ENCODE results near the gene INSIG1. TPM values are rescaled to one million over a fixed set of nuclear protein-coding genes. Genes with fewer than 3 reads are reported as not detected.

The INSIG1 gene
- total and polyA plus RNA-seq, 2 donors (not counting 3 experiments of a cell fraction or from before 2014, with no cell fraction given): 79.3 to 102 TPM

DNA sequence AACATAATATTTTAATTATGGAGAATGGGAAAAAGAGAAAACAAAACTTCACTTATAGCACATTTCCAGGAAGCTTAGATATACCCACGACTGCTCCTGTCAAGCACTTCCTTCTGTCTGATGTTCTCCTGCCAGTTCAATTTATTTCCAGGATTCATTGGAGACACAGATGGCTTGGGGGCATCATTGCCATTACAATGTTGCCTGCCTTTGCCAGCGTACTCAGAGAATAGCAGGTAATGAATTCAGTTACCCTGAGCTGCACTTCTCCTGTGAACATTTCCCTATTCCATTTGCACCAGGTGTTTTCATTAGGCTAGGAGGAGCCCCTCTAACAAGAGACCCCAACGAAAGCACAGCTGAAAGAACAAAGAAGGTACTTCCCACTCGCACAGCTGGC, 33.7 kb downstream of the INSIG1 start:
- no peak for FAIRE-seq
- no peaks in the 10 kb centered on the region for H3K79me2 ChIP-seq (ENCODE audit: control insufficient read depth, insufficient read depth, low read length)
- no peak overlapping the region for H3K4me3 ChIP-seq (replicated peaks in 1 of 3; ENCODE audit: insufficient read depth in 1 of 3, low read depth in 1 of 3, low read length in 3 of 3)
- H4K20me1 ChIP-seq (replicated peaks; ENCODE audit: control insufficient read depth, extremely low read depth, insufficient read depth, low read length): no peaks in the 10 kb centered on the region
- no peaks in the 10 kb centered on the region for H3K4me1 ChIP-seq (ENCODE audit: control insufficient read depth, extremely low read depth, insufficient read depth, low read length)
- TF ChIP-seq POLR2AphosphoS5 (IDR thresholded peaks at IDR 0.05; ENCODE audit: insufficient read depth, low read depth, low read length): no peak
- no peak for TF ChIP-seq GATA2 (IDR thresholded peaks at IDR 0.05; ENCODE audit: insufficient read depth, insufficient read length, low read depth, low read length)
- no peak for TF ChIP-seq MYC (IDR thresholded peaks at IDR 0.05; ENCODE audit: low read depth, low read length)
- TF ChIP-seq FOS (IDR thresholded peaks at IDR 0.05; ENCODE audit: borderline replicate concordance, insufficient read depth, low read length): no peak
- dilution Hi-C loops (cut with MboI; ENCODE audit: extremely low pct_ligation_motif_present, low sequenced_read_pairs) (loop anchor here (25.0 kb wide), 1 partner anchor 144 kb away; no protein-coding TSS in a partner anchor), intact Hi-C loops (cut with micrococcal nuclease) (no loop called here)
- POLR2A ChIA-PET: no interaction called here
- peaks cover 0 to 2% of the 10 kb centered on the region in 2 experiments for H3K27me3 ChIP-seq (ENCODE audit: control insufficient read depth in 2 of 2, insufficient read depth in 2 of 2, low read length in 2 of 2)
- H3K4me2 ChIP-seq (ENCODE audit: insufficient read depth, low read length): no peak overlapping the region
- DNase-seq (ENCODE audit: low read depth, low spot score): no peak
- H3K9ac ChIP-seq (replicated peaks; ENCODE audit: extremely low read depth, insufficient read depth, low read length): no peak overlapping the region
- no peaks in the 10 kb centered on the region for H3K9me3 ChIP-seq (replicated peaks; ENCODE audit: control insufficient read depth, insufficient read depth, low read length)
- BruUV-seq (replicated peaks): no TSS peak
- no peak overlapping the region for H2AFZ ChIP-seq (ENCODE audit: low read depth, low read length)
- CTCF ChIA-PET: no interaction called here
- no peak overlapping the region for H3K27ac ChIP-seq (ENCODE audit: insufficient read depth, low read depth, low read length)
- H3K36me3 ChIP-seq (ENCODE audit: control insufficient read depth in 2 of 2, extremely low read depth in 1 of 2, insufficient read depth in 2 of 2, low read length in 2 of 2): no peaks in the 10 kb centered on the region
- no peaks in the 10 kb centered on the region for H3K9me1 ChIP-seq (replicated peaks; ENCODE audit: control insufficient read depth, extremely low read depth, insufficient read depth, low read length)

DNA sequence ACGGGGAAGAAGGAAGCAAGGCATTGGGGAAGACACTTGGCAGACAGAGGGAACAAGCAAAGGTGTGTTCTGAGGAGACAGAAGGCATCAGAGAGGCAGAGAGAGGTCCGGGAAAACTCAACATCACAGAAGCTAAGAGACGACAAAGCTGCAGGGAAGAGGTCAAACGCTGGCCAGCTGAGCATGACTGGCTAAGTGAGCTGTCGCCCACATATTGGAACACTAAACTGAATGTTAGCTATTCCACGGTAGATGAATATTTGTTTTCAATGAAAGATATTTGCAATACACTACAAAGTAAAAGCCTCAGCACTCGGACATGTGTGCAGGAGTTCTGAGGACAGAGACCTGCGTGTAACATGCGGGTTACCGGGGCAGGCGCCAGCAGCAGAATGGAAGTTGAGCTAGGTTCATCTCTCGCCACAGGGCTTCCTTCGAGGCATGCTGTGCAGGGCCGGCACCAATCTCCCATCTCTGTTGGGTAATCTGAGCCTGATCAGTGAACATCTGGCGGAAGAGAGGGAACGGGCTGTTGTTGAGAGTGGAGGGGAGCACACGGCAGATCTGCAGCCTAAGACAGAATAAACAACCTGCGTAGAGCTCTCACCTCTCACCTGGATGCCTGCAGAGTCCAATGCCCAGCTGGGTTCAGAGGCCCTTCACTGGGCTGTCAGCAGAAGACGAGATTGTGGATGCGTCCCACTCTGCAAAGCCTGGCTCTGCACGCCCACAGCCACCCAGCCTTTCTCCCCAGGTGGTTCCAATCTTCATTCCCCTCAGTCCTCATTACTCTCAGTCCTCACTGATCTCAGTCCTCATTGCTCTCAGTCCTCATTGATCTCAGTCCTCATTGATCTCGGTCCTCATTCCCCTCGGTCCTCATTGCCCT, 35.9 kb downstream of the INSIG1 start:
- Histone ChIP-seq H3K9ac (replicated peaks; ENCODE audit: extremely low read depth, insufficient read depth, low read length) (no peak overlapping the region), H3K4me1 (ENCODE audit: control insufficient read depth, extremely low read depth, insufficient read depth, low read length) (no peaks in the 10 kb centered on the region), H3K9me1 (replicated peaks; ENCODE audit: control insufficient read depth, extremely low read depth, insufficient read depth, low read length) (no peaks in the 10 kb centered on the region), H3K4me3 (replicated peaks in 1 of 3; ENCODE audit: insufficient read depth in 1 of 3, low read depth in 1 of 3, low read length in 3 of 3) (no peak overlapping the region), H2AFZ (ENCODE audit: low read depth, low read length) (no peak overlapping the region), H3K4me2 (ENCODE audit: insufficient read depth, low read length) (no peak overlapping the region), H4K20me1 (replicated peaks; ENCODE audit: control insufficient read depth, extremely low read depth, insufficient read depth, low read length) (no peaks in the 10 kb centered on the region), H3K9me3 (replicated peaks; ENCODE audit: control insufficient read depth, insufficient read depth, low read length) (no peaks in the 10 kb centered on the region), H3K27me3 (ENCODE audit: control insufficient read depth in 2 of 2, insufficient read depth in 2 of 2, low read length in 2 of 2) (peaks cover 0 to 2% of the 10 kb centered on the region in 2 experiments), H3K27ac (ENCODE audit: insufficient read depth, low read depth, low read length) (no peak overlapping the region), H3K79me2 (ENCODE audit: control insufficient read depth, insufficient read depth, low read length) (no peaks in the 10 kb centered on the region), H3K36me3 (ENCODE audit: control insufficient read depth in 2 of 2, extremely low read depth in 1 of 2, insufficient read depth in 2 of 2, low read length in 2 of 2) (no peaks in the 10 kb centered on the region)
- ChIA-PET POLR2A (no interaction called here), CTCF (interaction anchor here (1.0 to 1.7 kb wide), 4 partner anchors 11 to 407 kb away, joined by 3 to 4 read pairs (median 4); no protein-coding TSS in a partner anchor)
- FAIRE-seq (no peak), DNase-seq (ENCODE audit: low read depth, low spot score) (no peak)
- TF ChIP-seq, protein P1, sequence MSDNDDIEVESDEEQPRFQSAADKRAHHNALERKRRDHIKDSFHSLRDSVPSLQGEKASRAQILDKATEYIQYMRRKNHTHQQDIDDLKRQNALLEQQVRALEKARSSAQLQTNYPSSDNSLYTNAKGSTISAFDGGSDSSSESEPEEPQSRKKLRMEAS (IDR thresholded peaks at IDR 0.05; ENCODE audit: insufficient read depth, insufficient read length): no peak
- TF ChIP-seq EZH2 (IDR thresholded peaks at IDR 0.05; ENCODE audit: borderline replicate concordance, low read depth, low read length, severe bottlenecking) (no peak), POLR2AphosphoS5 (IDR thresholded peaks at IDR 0.05; ENCODE audit: insufficient read depth, low read depth, low read length) (no peak), JUN (IDR thresholded peaks at IDR 0.05; ENCODE audit: borderline replicate concordance, insufficient read depth, insufficient read length, low read depth) (no peak), GATA2 (IDR thresholded peaks at IDR 0.05; ENCODE audit: insufficient read depth, insufficient read length, low read depth, low read length) (no peak), POLR2A (IDR thresholded peaks at IDR 0.05; ENCODE audit: low read depth, low read length) (no peak), FOS (IDR thresholded peaks at IDR 0.05; ENCODE audit: borderline replicate concordance, insufficient read depth, low read length) (no peak), MYC (IDR thresholded peaks at IDR 0.05; ENCODE audit: low read depth, low read length) (no peak)
- TF ChIP-seq, protein P2, sequence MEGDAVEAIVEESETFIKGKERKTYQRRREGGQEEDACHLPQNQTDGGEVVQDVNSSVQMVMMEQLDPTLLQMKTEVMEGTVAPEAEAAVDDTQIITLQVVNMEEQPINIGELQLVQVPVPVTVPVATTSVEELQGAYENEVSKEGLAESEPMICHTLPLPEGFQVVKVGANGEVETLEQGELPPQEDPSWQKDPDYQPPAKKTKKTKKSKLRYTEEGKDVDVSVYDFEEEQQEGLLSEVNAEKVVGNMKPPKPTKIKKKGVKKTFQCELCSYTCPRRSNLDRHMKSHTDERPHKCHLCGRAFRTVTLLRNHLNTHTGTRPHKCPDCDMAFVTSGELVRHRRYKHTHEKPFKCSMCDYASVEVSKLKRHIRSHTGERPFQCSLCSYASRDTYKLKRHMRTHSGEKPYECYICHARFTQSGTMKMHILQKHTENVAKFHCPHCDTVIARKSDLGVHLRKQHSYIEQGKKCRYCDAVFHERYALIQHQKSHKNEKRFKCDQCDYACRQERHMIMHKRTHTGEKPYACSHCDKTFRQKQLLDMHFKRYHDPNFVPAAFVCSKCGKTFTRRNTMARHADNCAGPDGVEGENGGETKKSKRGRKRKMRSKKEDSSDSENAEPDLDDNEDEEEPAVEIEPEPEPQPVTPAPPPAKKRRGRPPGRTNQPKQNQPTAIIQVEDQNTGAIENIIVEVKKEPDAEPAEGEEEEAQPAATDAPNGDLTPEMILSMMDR (IDR thresholded peaks at IDR 0.05; ENCODE audit: extremely low read depth in 1 of 2, insufficient read depth in 1 of 2, low read depth in 1 of 2, low read length in 2 of 2): no peak
- no TSS peak for BruUV-seq (replicated peaks)
- dilution Hi-C loops (cut with MboI; ENCODE audit: extremely low pct_ligation_motif_present, low sequenced_read_pairs) (loop anchor here (25.0 kb wide), 1 partner anchor 146 kb away; no protein-coding TSS in a partner anchor), intact Hi-C loops (cut with micrococcal nuclease) (no loop called here)
